ENCODE results near the gene SPTBN1.

SPTBN1 gene

GRCh38 chr2:54574860-54575247, 118.7 kb downstream of the SPTBN1 start:
- no peak for TF ChIP-seq CEBPB (IDR thresholded peaks at IDR 0.05)
- TF ChIP-seq FOXM1 (IDR thresholded peaks at IDR 0.05; ENCODE audit: borderline replicate concordance, low read depth): no peak
- no peak for TF ChIP-seq TEAD4 (IDR thresholded peaks at IDR 0.05)
- no peak for TF ChIP-seq EGR1 (IDR thresholded peaks at IDR 0.05)
- no peak for TF ChIP-seq YY1 (IDR thresholded peaks at IDR 0.05; ENCODE audit: low read depth)
- TF ChIP-seq CREB1 (IDR thresholded peaks at IDR 0.05; ENCODE audit: low read depth): no peak
- no peak for TF ChIP-seq EP300 (IDR thresholded peaks at IDR 0.05; ENCODE audit: borderline replicate concordance)
- TF ChIP-seq, protein P1, sequence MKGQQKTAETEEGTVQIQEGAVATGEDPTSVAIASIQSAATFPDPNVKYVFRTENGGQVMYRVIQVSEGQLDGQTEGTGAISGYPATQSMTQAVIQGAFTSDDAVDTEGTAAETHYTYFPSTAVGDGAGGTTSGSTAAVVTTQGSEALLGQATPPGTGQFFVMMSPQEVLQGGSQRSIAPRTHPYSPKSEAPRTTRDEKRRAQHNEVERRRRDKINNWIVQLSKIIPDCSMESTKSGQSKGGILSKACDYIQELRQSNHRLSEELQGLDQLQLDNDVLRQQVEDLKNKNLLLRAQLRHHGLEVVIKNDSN (IDR thresholded peaks at IDR 0.05): no peak
- TF ChIP-seq, protein P2, sequence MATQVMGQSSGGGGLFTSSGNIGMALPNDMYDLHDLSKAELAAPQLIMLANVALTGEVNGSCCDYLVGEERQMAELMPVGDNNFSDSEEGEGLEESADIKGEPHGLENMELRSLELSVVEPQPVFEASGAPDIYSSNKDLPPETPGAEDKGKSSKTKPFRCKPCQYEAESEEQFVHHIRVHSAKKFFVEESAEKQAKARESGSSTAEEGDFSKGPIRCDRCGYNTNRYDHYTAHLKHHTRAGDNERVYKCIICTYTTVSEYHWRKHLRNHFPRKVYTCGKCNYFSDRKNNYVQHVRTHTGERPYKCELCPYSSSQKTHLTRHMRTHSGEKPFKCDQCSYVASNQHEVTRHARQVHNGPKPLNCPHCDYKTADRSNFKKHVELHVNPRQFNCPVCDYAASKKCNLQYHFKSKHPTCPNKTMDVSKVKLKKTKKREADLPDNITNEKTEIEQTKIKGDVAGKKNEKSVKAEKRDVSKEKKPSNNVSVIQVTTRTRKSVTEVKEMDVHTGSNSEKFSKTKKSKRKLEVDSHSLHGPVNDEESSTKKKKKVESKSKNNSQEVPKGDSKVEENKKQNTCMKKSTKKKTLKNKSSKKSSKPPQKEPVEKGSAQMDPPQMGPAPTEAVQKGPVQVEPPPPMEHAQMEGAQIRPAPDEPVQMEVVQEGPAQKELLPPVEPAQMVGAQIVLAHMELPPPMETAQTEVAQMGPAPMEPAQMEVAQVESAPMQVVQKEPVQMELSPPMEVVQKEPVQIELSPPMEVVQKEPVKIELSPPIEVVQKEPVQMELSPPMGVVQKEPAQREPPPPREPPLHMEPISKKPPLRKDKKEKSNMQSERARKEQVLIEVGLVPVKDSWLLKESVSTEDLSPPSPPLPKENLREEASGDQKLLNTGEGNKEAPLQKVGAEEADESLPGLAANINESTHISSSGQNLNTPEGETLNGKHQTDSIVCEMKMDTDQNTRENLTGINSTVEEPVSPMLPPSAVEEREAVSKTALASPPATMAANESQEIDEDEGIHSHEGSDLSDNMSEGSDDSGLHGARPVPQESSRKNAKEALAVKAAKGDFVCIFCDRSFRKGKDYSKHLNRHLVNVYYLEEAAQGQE (IDR thresholded peaks at IDR 0.05; ENCODE audit: low read depth): no peak
- TF ChIP-seq MAX (IDR thresholded peaks at IDR 0.05): no peak
- TF ChIP-seq RAD21 (IDR thresholded peaks at IDR 0.05; ENCODE audit: low read depth): no peak
- TF ChIP-seq TCF12 (IDR thresholded peaks at IDR 0.05; ENCODE audit: low read depth): no peak
- no peak for TF ChIP-seq ZBTB7A (IDR thresholded peaks at IDR 0.05; ENCODE audit: low read depth)
- no peak for TF ChIP-seq TAF1 (IDR thresholded peaks at IDR 0.05; ENCODE audit: low read depth)
- TF ChIP-seq NFIC (IDR thresholded peaks at IDR 0.05): no peak

GRCh38 chr2:54575379-54575888, 119.3 kb downstream of the SPTBN1 start:
- TF ChIP-seq CREB1 (IDR thresholded peaks at IDR 0.05; ENCODE audit: low read depth) (no peak), TAF1 (IDR thresholded peaks at IDR 0.05; ENCODE audit: low read depth) (no peak), RAD21 (IDR thresholded peaks at IDR 0.05; ENCODE audit: low read depth) (no peak), FOXM1 (IDR thresholded peaks at IDR 0.05; ENCODE audit: borderline replicate concordance, low read depth) (no peak), EP300 (IDR thresholded peaks at IDR 0.05; ENCODE audit: borderline replicate concordance) (no peak), CEBPB (IDR thresholded peaks at IDR 0.05) (no peak), MAX (IDR thresholded peaks at IDR 0.05) (no peak)

GRCh38 chr2:54577035-54577434, 120.9 kb downstream of the SPTBN1 start:
- TF ChIP-seq EP300 (IDR thresholded peaks at IDR 0.05; ENCODE audit: borderline replicate concordance): no peak
- TF ChIP-seq, protein P1 (IDR thresholded peaks at IDR 0.05): peak; percentile 13; the same call in 1 of the 2 replicates
- peak; percentile 76 for TF ChIP-seq NFIC (IDR thresholded peaks at IDR 0.05)

- no peak for TF ChIP-seq FOXM1 (IDR thresholded peaks at IDR 0.05; ENCODE audit: borderline replicate concordance, low read depth)
- no peak for TF ChIP-seq TEAD4 (IDR thresholded peaks at IDR 0.05)
- TF ChIP-seq, protein P1 (IDR thresholded peaks at IDR 0.05): no peak
- TF ChIP-seq ZBTB7A (IDR thresholded peaks at IDR 0.05; ENCODE audit: low read depth): no peak
- no peak for TF ChIP-seq NFIC (IDR thresholded peaks at IDR 0.05)
- TF ChIP-seq YY1 (IDR thresholded peaks at IDR 0.05; ENCODE audit: low read depth): no peak
- no peak for TF ChIP-seq CREB1 (IDR thresholded peaks at IDR 0.05; ENCODE audit: low read depth)
- TF ChIP-seq RAD21 (IDR thresholded peaks at IDR 0.05; ENCODE audit: low read depth): no peak
- TF ChIP-seq CEBPB (IDR thresholded peaks at IDR 0.05): no peak
- TF ChIP-seq, protein P2 (IDR thresholded peaks at IDR 0.05; ENCODE audit: low read depth): no peak
- TF ChIP-seq TAF1 (IDR thresholded peaks at IDR 0.05; ENCODE audit: low read depth): no peak
Measured at GRCh38 chr2:54577944-54578647, 122.0 kb downstream of the SPTBN1 start.

DNA sequence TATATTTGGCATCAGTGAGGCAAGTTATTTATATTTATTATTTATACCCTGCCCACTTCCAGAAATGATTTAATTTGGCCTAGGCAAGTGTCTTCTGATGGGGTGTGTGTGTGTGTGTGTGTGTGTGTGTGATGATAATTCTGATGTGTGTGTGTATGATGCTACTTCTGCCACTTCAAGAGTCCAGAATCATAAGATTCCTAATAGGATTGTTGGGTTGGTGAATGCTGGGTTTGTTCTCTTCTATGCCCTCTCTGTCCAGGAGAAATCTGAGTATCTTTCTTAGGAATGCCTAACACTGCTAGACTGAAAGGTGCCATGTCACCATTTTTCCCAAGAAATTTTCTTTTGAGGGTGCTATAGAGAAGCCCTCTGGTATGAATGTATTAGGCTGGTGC, 122.5 kb downstream of the SPTBN1 start:
- no peak for TF ChIP-seq EP300 (IDR thresholded peaks at IDR 0.05; ENCODE audit: borderline replicate concordance)
- no peak for TF ChIP-seq TCF12 (IDR thresholded peaks at IDR 0.05; ENCODE audit: low read depth)
- TF ChIP-seq TAF1 (IDR thresholded peaks at IDR 0.05; ENCODE audit: low read depth): no peak
- no peak for TF ChIP-seq RAD21 (IDR thresholded peaks at IDR 0.05; ENCODE audit: low read depth)
- no peak for TF ChIP-seq TEAD4 (IDR thresholded peaks at IDR 0.05)
- no peak for TF ChIP-seq ZBTB7A (IDR thresholded peaks at IDR 0.05; ENCODE audit: low read depth)
- TF ChIP-seq YY1 (IDR thresholded peaks at IDR 0.05; ENCODE audit: low read depth): no peak
- TF ChIP-seq CREB1 (IDR thresholded peaks at IDR 0.05; ENCODE audit: low read depth): no peak
- no peak for TF ChIP-seq CEBPB (IDR thresholded peaks at IDR 0.05)
- TF ChIP-seq NFIC (IDR thresholded peaks at IDR 0.05): no peak
- TF ChIP-seq, protein P2 (IDR thresholded peaks at IDR 0.05; ENCODE audit: low read depth): no peak
- TF ChIP-seq, protein P1 (IDR thresholded peaks at IDR 0.05): no peak
- TF ChIP-seq MAX (IDR thresholded peaks at IDR 0.05): no peak
- no peak for TF ChIP-seq FOXM1 (IDR thresholded peaks at IDR 0.05; ENCODE audit: borderline replicate concordance, low read depth)
- TF ChIP-seq EGR1 (IDR thresholded peaks at IDR 0.05): no peak
